GM19025 (cell line): Measurements from ENCODE around the gene MTPN.

Experiments used
- ATAC-seq: cut with Tn5 transposase; IDR thresholded peaks from one replicate; pipeline ENCODE4 v1.9.1; 2021; ENCODE audit warnings: mild to moderate bottlenecking, low read depth, moderate library complexity; ENCODE audit not compliant: unreplicated experiment

MTPN gene

DNA sequence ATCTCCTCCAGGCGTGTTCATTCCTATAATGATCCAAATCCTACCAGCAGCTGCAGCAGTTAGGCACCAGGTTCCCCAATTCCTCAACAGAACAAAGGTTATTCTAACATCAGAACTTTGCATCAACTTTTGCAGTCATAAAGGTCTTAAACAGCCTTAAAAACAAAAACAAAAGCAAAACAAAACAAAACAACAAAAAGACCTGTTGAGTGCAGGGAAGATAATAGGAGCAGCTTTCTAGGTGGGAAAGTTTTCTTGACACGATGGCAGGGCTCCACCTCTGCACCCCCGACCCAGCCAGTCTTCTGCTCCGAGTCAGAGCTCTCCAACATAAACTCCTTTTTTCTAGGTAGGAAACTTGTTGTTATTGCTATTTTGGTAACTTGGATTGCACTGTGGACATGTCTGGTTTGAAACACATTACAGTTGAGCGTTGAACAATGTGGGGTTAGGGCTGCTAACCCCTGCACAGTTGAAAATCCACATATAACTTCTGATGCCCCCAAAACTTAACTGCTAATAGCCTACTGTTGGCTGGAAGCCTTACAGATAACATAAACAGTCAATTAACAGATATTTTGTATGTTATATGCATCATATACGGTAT, 77.6 kb downstream of the MTPN start:
- no peak for ATAC-seq

GRCh38 chr7:135898226-135898625, 78.9 kb downstream of the MTPN start:
- ATAC-seq: no peak

DNA sequence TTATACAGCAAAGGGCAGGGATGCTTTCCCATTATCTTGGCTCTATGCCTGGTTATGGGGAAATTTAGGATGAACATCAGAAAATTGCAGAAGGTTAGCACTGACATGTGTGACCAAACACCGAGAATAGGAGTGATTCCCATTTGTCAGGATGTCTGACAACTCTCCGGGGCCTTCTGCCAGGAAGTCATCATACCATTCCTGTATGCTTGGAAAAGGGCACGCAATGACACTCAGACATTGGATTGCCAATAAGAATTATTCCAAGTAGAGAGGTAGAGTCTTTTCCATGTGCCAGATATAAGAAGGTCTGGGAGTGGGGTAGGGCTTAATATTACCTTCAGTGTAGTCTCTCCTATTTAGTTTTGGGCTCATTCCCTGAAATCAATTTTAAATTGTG, 82.3 kb downstream of the MTPN start:
- no peak for ATAC-seq

DNA sequence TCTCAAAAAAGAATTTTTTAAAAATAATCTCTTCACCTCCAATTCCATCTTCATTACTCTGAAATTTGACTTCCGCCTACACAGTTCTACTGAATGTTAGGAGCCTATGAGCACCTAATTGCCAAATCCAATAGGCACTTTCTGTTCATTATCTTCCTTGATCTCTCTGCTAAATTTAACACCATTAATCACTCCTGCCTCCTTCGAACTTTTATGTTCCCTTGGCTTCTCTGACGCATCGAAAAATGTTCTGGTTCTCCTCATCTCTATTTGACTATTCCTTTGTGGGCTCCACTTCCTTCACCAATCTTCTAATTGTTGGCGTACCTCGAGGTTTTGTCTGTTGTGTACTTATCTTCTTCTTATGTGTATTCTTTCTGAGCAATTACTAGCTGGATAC, 87.3 kb downstream of the MTPN start:
- ATAC-seq: no peak

DNA sequence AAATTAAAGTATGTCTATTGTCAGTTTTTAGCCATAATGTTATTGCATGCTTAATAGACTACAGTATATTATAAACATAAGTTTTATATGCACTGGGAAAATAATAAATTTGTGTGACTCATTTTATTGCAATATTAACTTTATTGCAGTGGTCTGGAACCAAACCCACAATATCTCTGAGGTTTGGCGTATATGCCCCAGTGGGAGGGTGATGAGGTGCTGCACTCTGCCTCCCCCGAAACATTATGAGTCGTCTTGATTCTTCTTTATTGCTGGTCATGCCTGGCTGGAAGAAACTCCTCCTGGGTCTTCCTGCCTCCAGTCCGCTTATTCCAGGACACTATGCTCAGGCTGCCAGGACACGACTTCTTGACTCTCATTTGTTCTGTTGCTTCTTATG, 88.4 kb downstream of the MTPN start:
- ATAC-seq: no peak

DNA sequence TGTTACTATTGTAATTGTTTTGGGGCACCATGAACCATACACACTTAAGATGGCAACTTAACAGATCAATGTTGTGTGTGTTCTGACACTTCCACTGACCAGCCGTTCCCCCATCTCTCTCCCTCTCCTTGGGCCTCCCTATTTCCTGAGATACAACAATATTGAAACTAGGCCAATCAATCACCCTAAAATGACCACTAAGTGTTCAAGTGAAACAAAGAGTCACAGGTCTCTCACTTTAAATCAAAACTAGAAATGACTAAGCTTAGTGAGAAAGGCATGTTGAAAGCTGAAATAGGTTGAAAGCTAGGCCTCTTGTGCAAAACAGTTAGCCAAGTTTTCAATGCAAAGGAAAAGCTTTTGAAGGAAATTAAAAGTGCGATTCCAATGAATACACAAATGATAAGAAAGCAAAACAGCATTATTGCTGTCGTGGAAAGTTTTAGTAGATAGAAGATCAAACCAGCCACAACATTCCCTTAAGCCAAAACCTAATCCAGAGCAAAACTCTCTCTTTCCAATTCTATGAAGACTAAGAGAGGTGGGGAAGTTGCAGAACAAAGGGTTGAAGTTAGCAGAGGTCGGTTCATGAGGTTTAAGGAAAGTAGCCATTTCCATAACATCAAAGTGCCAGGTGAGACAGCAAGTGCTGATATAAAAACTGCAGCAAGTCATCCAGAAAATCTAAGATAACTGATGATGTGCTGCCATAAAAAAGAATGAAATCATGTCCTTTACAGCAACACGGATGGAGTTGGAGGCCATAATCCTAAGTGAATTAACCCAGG, 90.6 kb downstream of the MTPN start:
- no peak for ATAC-seq

DNA sequence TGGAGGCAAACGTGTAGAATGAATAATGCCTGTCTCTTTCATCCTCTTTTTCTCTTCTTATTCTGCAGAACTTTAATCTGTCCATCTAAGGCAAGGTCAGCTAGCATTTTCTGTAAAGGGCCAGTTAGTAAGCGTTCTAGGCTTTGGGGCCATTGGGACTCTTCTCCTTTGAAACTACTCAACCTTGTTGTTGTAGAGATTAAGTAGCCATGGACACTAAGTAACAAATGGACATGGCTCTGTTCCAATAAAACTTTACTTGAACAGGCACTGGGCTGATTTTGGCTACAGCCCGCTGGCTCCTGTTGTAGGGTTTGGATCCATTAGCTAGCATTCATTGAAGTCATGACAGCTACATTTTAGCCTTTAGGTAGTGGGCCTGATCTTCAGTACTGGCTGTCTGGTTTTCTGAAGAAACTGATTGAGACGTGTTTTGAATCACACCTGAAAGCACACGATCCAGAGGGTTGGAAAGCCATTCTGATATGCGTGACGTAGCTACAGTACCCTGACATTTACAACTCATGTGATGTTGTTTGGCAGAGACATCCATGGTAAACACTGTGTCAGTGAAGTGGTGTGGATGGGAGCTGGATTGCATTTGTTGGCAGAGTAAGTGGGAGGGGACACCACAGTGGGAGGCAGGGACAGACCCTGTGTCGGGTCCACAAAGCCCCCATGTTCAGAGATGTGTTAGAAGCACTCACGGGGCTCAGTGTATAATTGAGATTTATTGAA, 92.5 kb downstream of the MTPN start:
- ATAC-seq: no peak

GRCh38 chr7:135879233-135879632, 97.9 kb downstream of the MTPN start:
- ATAC-seq: no peak

GRCh38 chr7:135878284-135878683, 98.9 kb downstream of the MTPN start:
- no peak for ATAC-seq

- ATAC-seq: no peak
Measured at GRCh38 chr7:135877805-135878204, 99.4 kb downstream of the MTPN start.
